GM19328 (cell line): ENCODE measurements around the gene KNOP1.

Source experiments
- ATAC-seq: cut with Tn5 transposase; IDR thresholded peaks from one replicate; pipeline ENCODE4 v1.9.1; 2021; ENCODE audit warnings: mild to moderate bottlenecking, moderate library complexity; ENCODE audit not compliant: unreplicated experiment

Gene KNOP1

DNA sequence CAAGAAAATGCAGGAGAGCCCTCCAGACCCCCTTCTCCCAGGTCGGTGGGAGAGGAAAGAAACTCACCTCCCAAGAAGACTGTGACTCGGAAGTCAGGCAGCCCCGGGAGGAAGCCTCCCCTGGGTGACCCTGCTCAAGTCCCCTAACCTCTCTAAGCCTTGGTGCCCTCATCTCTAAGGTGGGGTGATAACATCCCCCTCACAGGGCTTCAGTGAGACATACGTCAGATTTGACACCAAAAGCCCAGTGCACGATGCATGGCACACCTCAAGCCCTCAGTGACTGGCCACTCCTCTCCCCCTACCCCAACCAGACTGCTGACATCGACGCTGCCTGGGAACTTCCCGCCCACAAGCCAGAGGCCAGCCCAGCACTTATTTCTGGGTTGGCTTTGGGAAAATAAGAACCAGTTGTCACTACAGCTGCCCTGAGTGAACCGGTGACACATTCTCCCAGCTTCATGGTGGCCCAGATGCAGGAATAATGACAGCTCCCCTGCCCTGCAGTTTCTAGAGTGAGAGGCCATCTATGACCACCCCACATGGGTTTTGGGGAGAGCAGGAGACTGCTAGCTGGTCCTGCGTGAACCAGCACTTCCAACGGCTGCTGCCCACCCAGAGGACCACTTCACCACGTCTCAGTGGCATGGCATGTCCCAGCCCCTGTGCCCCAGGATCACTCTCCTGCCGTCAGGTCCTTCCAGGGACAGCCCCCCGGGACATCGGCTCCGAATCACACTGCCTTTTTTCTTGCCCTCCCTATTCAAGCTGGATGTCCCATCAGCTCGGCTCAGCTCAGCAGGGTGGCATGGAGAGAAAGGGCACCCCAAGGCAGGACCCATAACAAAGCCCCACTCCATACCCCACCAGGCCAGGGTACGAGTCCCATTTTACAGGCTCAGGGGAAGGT is 9.5 kb downstream of the KNOP1 start:
- ATAC-seq = no peak

GRCh38 chr16:19707569-19708295 is 10.3 kb downstream of the KNOP1 start:
- no peak for ATAC-seq

DNA sequence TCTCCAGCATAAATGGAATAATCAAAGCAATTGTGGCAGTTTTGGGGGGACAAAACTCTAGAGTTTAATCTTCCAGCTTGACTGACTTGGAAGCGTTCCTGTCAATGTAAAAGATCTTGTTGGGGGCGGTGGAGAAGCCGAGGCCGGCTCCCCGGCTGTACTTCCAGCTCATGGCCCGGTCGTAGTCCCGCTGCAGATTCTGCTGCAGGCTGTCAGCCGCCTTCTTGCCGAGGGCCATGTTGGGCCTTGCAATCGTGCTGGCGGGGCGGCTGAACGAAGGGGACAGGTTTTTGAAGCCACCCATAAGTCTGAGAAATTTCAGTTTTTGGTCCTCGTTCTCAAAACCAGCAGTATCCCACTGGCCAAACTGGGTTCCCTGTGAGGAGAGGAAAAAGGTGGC is 11.2 kb downstream of the KNOP1 start:
- ATAC-seq = no peak

DNA sequence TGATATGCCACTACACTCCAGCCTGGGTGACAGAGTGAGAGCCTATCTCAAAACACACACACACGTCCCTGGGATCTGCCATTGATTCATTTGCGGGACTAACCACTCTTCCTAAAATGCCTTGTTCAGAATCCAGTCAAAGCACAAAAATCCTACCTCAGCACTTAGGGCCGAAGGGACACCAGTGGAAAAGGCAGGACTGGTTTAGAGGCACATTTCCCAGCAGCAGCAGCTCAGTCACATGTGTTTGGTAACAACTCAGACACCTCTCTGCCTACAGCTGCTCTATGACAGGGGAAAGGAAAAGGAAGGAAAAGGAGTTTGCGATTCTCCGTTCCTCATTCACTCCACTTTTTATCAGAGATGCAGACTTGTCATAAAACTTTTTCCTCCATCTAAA is 12.2 kb downstream of the KNOP1 start:
- no peak for ATAC-seq

GRCh38 chr16:19705146-19705501 is 12.9 kb downstream of the KNOP1 start:
- ATAC-seq = no peak

DNA sequence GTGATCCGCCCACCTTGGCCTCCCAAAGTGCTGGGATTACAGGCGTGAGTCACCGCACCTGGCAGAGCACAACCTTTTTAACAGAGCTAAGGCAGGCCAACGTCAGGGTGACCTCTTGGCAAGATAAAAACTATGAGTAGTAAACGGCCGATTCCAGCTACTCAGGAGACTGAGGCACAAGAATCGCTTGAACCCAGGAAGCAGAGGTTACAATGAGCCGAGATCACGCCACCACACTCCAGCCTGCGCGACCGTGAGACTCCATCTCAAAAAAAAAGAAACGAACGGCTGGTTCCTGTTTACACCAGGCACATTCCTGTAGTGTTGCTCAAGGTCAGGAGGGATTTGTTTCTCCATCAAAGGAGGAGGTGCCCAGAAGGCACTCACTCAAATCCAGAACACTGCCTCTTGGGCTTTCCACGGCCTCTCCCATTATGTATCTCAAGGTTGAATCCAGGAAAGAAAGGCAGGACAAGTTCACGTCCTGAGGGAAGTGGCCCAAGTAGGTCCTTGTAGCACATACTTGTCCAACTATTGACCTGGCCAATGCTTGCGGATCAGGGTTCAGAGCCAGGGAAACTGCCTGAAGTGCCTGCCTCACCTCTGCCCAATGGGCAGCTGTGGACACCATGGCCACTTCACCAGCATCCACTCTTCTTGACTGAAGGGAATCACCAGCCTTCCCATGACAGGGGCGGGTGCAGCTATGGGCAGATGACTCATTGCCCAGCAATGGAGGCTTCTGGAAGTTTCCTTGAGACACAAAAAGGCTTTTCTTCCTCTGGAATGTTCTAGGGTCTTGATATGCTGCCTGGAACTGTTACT is 13.5 kb downstream of the KNOP1 start:
- no peak for ATAC-seq

- no peak for ATAC-seq
Measured at GRCh38 chr16:19703172-19703889, 14.7 kb downstream of the KNOP1 start.

- no peak for ATAC-seq
Measured at GRCh38 chr16:19701091-19701490, 16.9 kb downstream of the KNOP1 start.

GRCh38 chr16:19700319-19700781 is 17.7 kb downstream of the KNOP1 start:
- no peak for ATAC-seq

DNA sequence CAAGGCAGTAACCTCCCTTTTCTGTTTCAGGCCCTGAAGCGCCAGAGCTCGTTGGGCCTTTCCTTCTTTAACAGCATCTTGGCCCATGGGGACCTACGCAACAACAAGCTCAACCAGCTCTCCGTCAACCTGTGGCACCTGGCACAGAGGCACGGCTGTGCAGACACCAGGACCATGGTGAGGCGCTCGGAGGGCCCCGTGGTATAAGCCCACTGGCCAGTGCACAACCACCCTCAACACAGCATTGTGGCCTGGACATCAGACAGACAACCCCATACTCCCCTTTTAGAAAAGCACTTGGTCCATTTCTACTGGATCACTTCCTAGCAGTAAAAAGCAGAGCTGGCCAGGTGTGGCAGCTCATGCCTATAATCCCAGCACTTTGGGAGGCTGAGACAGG is 18.6 kb downstream of the KNOP1 start:
- ATAC-seq = no peak

DNA sequence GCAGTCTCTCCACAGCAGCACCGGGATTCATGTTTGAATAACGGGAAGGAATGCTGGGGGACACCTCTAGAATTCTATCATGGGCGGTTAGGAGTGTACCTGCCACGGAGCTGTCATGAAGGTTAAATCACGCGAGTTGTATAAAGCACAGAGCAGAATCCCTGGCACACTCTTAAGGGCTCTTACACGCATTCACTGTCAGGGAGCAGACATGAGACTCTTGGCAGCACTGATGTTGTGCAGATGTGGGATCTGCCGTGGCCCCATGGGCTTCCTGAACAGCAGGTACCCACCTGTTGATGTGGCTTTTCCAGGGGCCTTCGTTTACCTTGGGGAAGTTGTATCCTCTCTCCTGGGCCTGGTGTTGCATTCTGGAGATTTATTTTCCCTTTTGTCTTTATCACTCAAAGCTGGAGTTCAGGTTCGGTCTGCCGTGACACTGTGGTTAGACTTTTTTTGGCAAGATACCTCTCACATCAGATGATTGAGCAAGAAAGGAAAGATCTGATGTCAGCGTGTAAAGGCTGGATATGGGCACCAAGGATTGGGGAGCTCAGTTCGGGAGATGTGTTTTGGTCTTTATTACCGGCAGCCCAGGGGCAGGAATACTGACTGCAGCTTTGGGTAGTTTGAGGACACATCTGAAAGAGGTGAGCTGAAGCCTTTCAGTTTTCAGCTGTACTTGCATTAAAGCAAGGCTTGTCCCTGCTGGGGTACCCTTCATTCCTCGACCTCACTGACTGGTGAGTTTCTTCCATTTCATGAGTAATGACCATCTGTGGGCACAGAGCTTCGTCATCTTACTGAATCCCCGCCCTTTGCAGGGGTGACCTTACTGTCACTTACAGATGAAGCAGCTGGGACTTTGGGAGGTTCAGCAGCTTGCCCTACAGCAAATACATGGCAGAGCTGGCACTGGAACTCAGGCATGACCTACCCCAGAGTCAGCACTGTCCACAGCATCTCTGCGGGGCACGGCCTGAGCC is 19.3 kb downstream of the KNOP1 start:
- ATAC-seq = no peak

- no peak for ATAC-seq
Measured at GRCh38 chr16:19697756-19698318, 20.2 kb downstream of the KNOP1 start.

GRCh38 chr16:19696961-19697360 is 21.1 kb downstream of the KNOP1 start:
- no peak for ATAC-seq

GRCh38 chr16:19696328-19696727 is 21.7 kb downstream of the KNOP1 start:
- no peak for ATAC-seq

DNA sequence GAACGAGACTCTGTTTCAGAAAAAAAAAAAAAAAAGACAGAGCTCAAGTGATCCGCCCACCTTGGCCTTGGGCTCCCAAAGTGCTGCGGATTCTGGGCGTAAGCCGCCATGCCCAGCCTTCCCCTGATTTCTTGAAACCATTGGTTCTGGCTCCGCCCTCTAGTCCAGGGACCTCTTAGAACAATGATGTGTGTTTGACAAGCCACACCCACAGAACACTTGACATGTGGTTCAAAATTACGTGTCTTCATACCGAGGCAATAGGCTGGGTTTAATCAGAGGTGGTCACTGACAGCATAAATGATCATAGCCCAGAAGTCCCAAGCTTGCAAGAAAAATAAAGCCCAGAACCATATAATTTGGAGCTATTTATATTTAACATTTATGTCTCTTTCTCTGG is 23.0 kb downstream of the KNOP1 start:
- no peak for ATAC-seq

DNA sequence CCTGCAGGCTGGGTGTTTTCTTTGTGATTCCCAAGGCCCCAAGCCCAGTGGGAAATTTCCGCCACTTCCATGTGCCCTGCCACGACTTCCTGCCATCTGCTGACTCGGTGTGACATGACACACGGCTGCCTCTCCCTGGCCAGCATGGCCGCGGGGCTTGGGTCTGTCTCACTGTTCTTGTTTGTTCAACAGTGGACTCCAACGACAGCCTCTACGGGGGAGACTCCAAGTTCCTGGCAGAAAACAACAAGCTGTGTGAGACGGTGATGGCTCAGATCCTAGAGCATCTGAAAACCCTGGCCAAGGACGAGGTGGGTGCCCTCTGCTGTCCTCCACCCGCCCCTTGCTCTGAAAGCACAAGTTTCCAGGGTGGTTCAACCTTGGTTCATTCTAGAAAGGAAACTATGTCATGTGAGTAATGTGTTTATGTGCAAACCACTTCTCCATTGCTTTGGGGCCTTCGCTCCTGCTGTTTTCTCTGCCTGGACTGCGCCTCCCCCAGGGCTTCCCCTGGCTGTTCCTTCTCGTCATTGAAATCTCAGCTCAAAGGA is 26.8 kb downstream of the KNOP1 start:
- ATAC-seq = no peak

GRCh38 chr16:19690196-19690595 is 27.8 kb downstream of the KNOP1 start:
- ATAC-seq = no peak

DNA sequence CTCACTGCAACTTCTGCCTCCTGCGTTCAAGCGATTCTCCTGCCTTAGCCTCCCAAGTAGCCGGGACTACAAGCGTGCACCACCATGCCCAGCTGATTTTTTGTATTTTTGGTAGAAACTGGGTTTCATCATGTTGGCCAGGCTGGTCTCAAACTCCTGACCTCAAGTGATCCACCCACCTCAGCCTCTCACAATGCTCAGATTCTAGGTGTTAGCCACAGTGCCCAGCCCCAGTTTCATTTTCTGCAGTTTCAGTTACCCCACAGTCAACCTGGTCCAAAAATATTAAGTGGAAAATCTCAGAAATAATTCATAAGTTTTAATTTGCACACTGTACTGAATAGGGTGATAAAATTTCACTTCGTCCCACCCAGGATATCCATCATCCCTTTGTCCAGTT is 28.7 kb downstream of the KNOP1 start:
- ATAC-seq = no peak
